Epithelial cell of esophagus (primary cell): ENCODE data around the gene COL25A1.

Source experiments
- DNase-seq: peaks from one replicate; pipeline ENCODE4 v3.0.0; 2010; ENCODE audit warnings: low read depth
- H3K4me3 ChIP-seq: 2 replicates; pipeline ENCODE4 v1.5.1; 2011; ENCODE audit warnings: mild to moderate bottlenecking, low read length, control low read depth
- CTCF ChIP-seq: IDR thresholded peaks from 2 replicates; pipeline ENCODE4 v1.5.1; 2011; ENCODE audit warnings: low read depth, mild to moderate bottlenecking, low read length, control low read depth, inconsistent platforms; ENCODE audit not compliant: insufficient read depth; ENCODE audit errors: missing control alignments

COL25A1 gene

GRCh38 chr4:108829966-108830492 is 472.4 kb downstream of the COL25A1 start:
- no peak for TF ChIP-seq CTCF
- no peak for DNase-seq
- no peak overlapping the region for H3K4me3 ChIP-seq

- no peak overlapping the region for H3K4me3 ChIP-seq
- no peak for DNase-seq
- TF ChIP-seq CTCF, result no peak
Measured at GRCh38 chr4:108828620-108829019, 473.8 kb downstream of the COL25A1 start.

- TF ChIP-seq CTCF, result no peak
- no peak for DNase-seq
- H3K4me3 ChIP-seq, result no peak overlapping the region
Measured at GRCh38 chr4:108825737-108826136, 476.7 kb downstream of the COL25A1 start.

- TF ChIP-seq CTCF, result no peak
- H3K4me3 ChIP-seq, result no peak overlapping the region
- peak; percentile 65 for DNase-seq
Measured at GRCh38 chr4:108821351-108821930, 481.0 kb downstream of the COL25A1 start.

GRCh38 chr4:108820492-108821350 is 481.7 kb downstream of the COL25A1 start:
- no peak for DNase-seq
- H3K4me3 ChIP-seq, result no peak overlapping the region
- TF ChIP-seq CTCF, result no peak

- no peak for TF ChIP-seq CTCF
- no peak overlapping the region for H3K4me3 ChIP-seq
- no peak for DNase-seq
Measured at GRCh38 chr4:108814326-108814725, 488.1 kb downstream of the COL25A1 start.
